OCI-LY7 (cell line): ENCODE results near the gene GPX6. TPM values are rescaled to one million over a fixed set of nuclear protein-coding genes. Genes with fewer than 3 reads are reported as not detected.

Experiments
- BruUV-seq: library from RNA; stranded (reverse); fragments of 400-500 nt; replicated peaks from 2 replicates; lab custom pipeline; 2021; lab: Mats Ljungman, UMichigan
- CTCF ChIA-PET: fragments of 300-600 bp; sonication (Branson Sonifier 250); formaldehyde crosslinking; loops from one replicate; lab custom pipeline; 2022; ENCODE audit warnings: antibody characterized with exemption; ENCODE audit not compliant: unreplicated experiment; lab: Charles Lee
- POLR2A ChIA-PET: fragments of 300-600 bp; sonication (Branson Sonifier 250); formaldehyde crosslinking; loops from one replicate; lab custom pipeline; 2022; ENCODE audit warnings: antibody characterized with exemption; lab: Charles Lee
- DNase-seq: peaks from one replicate; pipeline ENCODE4 v3.0.0-alpha.2; 2015; ENCODE audit warnings: low spot score
- H2AFZ ChIP-seq: fragments of 200-600 bp; sonication (generic), shearing (Covaris generic); 2 replicates; pipeline ENCODE4 v1.6.1; 2014; ENCODE audit warnings: mild to moderate bottlenecking, antibody characterized with exemption, low read length, moderate library complexity
- H3K27ac ChIP-seq: fragments of 200-600 bp; sonication (generic); 2 replicates; pipeline ENCODE4 v1.5.1; 2014; ENCODE audit warnings: mixed run types, low read depth, mild to moderate bottlenecking, moderate library complexity, low read length, inconsistent platforms; ENCODE audit not compliant: poor library complexity, severe bottlenecking
- H3K36me3 ChIP-seq: fragments of 200-600 bp; sonication (generic); 2 replicates; pipeline ENCODE4 v1.6.1; 2014; ENCODE audit warnings: mild to moderate bottlenecking, antibody characterized with exemption, low read length, moderate library complexity, mixed read lengths; ENCODE audit not compliant: insufficient read depth
- H3K4me1 ChIP-seq: fragments of 200-600 bp; sonication (generic); 2 replicates; pipeline ENCODE4 v1.5.1; 2014; ENCODE audit warnings: mild to moderate bottlenecking, low read length; ENCODE audit not compliant: insufficient read depth, poor library complexity, severe bottlenecking
- H3K4me2 ChIP-seq: fragments of 200-600 bp; sonication (generic); 2 replicates; pipeline ENCODE4 v1.6.1; 2014; ENCODE audit warnings: mild to moderate bottlenecking, low read length
- H3K4me3 ChIP-seq: fragments of 200-600 bp; sonication (generic); 2 replicates; pipeline ENCODE4 v1.5.1; 2014; ENCODE audit warnings: mild to moderate bottlenecking, low read depth, low read length; ENCODE audit not compliant: poor library complexity, severe bottlenecking
- H3K79me2 ChIP-seq: fragments of 200-600 bp; sonication (generic); 2 replicates; pipeline ENCODE4 v1.6.1; 2016; ENCODE audit warnings: low read depth, mild to moderate bottlenecking, low read length, moderate library complexity, mixed read lengths; ENCODE audit not compliant: insufficient read depth
- H3K9me2 ChIP-seq: fragments of 200-600 bp; sonication (generic); 2 replicates; pipeline ENCODE4 v1.6.1; 2016; ENCODE audit warnings: mild to moderate bottlenecking, low read length, mixed read lengths; ENCODE audit not compliant: insufficient read depth
- H3K9me3 ChIP-seq: fragments of 200-600 bp; sonication (generic); 2 replicates; pipeline ENCODE4 v1.6.1; 2014; ENCODE audit warnings: mild to moderate bottlenecking, mixed run types, low read length, mixed read lengths
- H4K20me1 ChIP-seq: fragments of 200-600 bp; sonication (generic); 2 replicates; pipeline ENCODE4 v1.6.1; 2014; ENCODE audit warnings: mild to moderate bottlenecking, antibody characterized with exemption, low read length, moderate library complexity, mixed read lengths; ENCODE audit not compliant: insufficient read depth
- EZH2phosphoT487 ChIP-seq: fragments of 200-600 bp; sonication (generic); IDR thresholded peaks from 2 replicates; pipeline ENCODE4 v1.6.1; 2018; ENCODE audit warnings: low read depth, borderline replicate concordance, mild to moderate bottlenecking, mixed run types, antibody characterized with exemption, low read length, moderate library complexity, mixed read lengths
- intact Hi-C: fragments of 100-400 bp; cut with micrococcal nuclease; formaldehyde crosslinking; loops from one replicate; pipeline ENCODE4 v1.10.0; 2022; ENCODE audit not compliant: unreplicated experiment
- total RNA-seq, 2 experiments: library from RNA; depleted of rRNA in 1 of 2; stranded (reverse); fragments of >200 nt in 1 of 2; shearing (Covaris generic) in 1 of 2; gene quantifications; 2 replicates each; pipeline ENCODE4 v1.2.3, GENCODE V29; 2014 to 2022
- TF ChIP-seq, protein P1 (sequence below): fragments of 200-600 bp; sonication (generic); conservative IDR thresholded peaks from 2 replicates; pipeline ENCODE4 v1.5.1; 2014; ENCODE audit warnings: mild to moderate bottlenecking, antibody characterized with exemption, low read length, moderate library complexity, mixed read lengths

Gene GPX6
- total RNA-seq, 2 experiments from 2014 or later = not detected

DNA sequence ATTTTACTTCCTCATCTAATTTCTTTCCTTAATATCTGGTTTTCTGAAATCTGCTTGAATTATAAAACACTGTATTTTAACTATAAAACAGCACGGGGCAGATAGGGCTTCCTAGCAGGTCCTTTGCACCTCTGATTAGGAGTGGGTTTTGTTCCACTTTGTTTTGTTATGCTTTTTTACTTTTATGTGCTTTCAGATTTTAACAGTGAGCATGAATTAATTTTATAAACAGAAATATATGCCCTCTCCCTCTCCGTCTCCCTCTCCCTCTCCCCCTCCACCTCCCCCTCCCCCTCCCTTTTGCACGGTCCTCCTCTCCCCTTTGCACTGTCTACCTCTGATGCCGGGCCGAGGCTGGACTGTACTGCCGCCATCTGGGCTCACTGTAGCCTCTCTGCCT lies 14.3 kb downstream of the GPX6 start:
- H3K4me1 ChIP-seq = no peaks in the 10 kb centered on the region
- ChIA-PET POLR2A (interaction anchor here (0.6 kb wide), 1 partner anchor 254 kb away, joined by 5 read pairs; no protein-coding TSS in a partner anchor), CTCF (no interaction called here)
- TF ChIP-seq, protein P1, sequence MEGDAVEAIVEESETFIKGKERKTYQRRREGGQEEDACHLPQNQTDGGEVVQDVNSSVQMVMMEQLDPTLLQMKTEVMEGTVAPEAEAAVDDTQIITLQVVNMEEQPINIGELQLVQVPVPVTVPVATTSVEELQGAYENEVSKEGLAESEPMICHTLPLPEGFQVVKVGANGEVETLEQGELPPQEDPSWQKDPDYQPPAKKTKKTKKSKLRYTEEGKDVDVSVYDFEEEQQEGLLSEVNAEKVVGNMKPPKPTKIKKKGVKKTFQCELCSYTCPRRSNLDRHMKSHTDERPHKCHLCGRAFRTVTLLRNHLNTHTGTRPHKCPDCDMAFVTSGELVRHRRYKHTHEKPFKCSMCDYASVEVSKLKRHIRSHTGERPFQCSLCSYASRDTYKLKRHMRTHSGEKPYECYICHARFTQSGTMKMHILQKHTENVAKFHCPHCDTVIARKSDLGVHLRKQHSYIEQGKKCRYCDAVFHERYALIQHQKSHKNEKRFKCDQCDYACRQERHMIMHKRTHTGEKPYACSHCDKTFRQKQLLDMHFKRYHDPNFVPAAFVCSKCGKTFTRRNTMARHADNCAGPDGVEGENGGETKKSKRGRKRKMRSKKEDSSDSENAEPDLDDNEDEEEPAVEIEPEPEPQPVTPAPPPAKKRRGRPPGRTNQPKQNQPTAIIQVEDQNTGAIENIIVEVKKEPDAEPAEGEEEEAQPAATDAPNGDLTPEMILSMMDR = no peak
- no peak for TF ChIP-seq EZH2phosphoT487
- no peak overlapping the region for H3K4me2 ChIP-seq
- no TSS peak for BruUV-seq
- no peak overlapping the region for H3K4me3 ChIP-seq
- DNase-seq = no peak
- intact Hi-C loops = no loop called here
- H4K20me1 ChIP-seq = no peaks in the 10 kb centered on the region
- H3K27ac ChIP-seq = no peak overlapping the region
- no peaks in the 10 kb centered on the region for H3K36me3 ChIP-seq
- H2AFZ ChIP-seq = no peak overlapping the region
- no peaks in the 10 kb centered on the region for H3K79me2 ChIP-seq
- H3K9me3 ChIP-seq = no peaks in the 10 kb centered on the region
- H3K9me2 ChIP-seq = no peaks in the 10 kb centered on the region

DNA sequence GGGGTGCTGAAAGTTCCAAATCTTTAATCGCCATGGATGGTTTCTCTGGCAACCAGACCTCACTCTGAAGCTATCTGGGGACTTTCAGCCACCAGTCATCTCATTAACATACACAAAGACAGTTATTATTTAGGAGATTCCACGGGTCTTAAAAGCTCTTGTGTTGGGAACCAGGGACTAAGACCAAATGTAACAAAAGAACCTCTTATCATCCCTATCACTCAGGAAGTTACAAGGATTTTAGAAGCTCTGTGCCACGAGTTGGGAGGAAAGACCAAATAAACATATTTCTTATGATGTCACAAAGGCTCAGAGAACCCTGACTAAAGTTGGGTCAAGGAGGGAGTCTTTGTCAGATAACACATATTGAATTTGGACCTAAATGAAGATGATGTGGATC lies 17.7 kb downstream of the GPX6 start:
- intact Hi-C loops = loop anchor here (2.0 kb wide), 1 partner anchor 187 kb away; no protein-coding TSS in a partner anchor
- Histone ChIP-seq H3K79me2 (no peaks in the 10 kb centered on the region), H3K9me2 (no peaks in the 10 kb centered on the region), H3K27ac (no peak overlapping the region), H3K36me3 (no peaks in the 10 kb centered on the region), H4K20me1 (no peaks in the 10 kb centered on the region), H3K4me2 (no peak overlapping the region), H3K4me3 (no peak overlapping the region), H2AFZ (no peak overlapping the region), H3K9me3 (no peaks in the 10 kb centered on the region), H3K4me1 (no peaks in the 10 kb centered on the region)
- POLR2A ChIA-PET = no interaction called here
- no peak for DNase-seq
- CTCF ChIA-PET = no interaction called here
- no peak for TF ChIP-seq EZH2phosphoT487
- TF ChIP-seq, protein P1 = no peak
- BruUV-seq = no TSS peak

DNA sequence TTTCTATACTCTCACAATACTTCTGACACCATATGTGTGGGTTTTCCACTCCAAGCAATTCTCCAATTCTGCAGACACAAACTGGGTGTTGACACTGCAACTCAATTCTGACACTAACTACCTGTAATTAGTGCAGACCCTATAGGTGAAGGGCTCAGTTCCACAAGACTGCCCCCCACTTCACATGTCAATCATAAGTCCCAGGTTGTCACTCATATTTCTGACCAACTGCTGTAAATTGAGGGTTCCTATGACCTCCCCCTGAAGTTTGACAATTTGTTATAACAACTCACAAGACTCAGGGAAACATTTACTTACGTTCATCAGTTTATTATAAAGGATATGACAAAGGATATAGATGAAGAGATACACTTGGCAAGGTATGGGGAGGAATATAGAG lies 18.3 kb downstream of the GPX6 start:
- Histone ChIP-seq H3K4me2 (no peak overlapping the region), H2AFZ (no peak overlapping the region), H3K36me3 (no peaks in the 10 kb centered on the region), H3K9me3 (no peaks in the 10 kb centered on the region), H3K79me2 (no peaks in the 10 kb centered on the region), H3K27ac (no peak overlapping the region), H4K20me1 (no peaks in the 10 kb centered on the region), H3K4me1 (no peaks in the 10 kb centered on the region), H3K9me2 (no peaks in the 10 kb centered on the region), H3K4me3 (no peak overlapping the region)
- TF ChIP-seq, protein P1 = no peak
- TF ChIP-seq EZH2phosphoT487 = no peak
- DNase-seq = no peak
- intact Hi-C loops = loop anchor here (2.0 kb wide), 1 partner anchor 187 kb away; no protein-coding TSS in a partner anchor
- no TSS peak for BruUV-seq
- CTCF ChIA-PET = no interaction called here
- POLR2A ChIA-PET = no interaction called here
